Chondrocyte (in vitro differentiated cells): ENCODE measurements around the gene FERMT1. TPM values are rescaled to one million over a fixed set of nuclear protein-coding genes. Genes with fewer than 3 reads are reported as not detected.

Experiments
- DNase-seq: peaks from one replicate; pipeline ENCODE4 v3.0.0; 2021; ENCODE audit warnings: mixed read lengths, low spot score
- H3K27ac Mint-ChIP-seq: one replicate; pipeline ENCODE4 v1.8.0; 2021; ENCODE audit warnings: mild to moderate bottlenecking, moderate library complexity, mixed read lengths; ENCODE audit not compliant: unreplicated experiment
- H3K27me3 Mint-ChIP-seq: 2 replicates; pipeline ENCODE4 v1.8.0; 2021; ENCODE audit warnings: low read depth, mixed read lengths
- H3K36me3 Mint-ChIP-seq: 2 replicates; pipeline ENCODE4 v1.8.0; 2021; ENCODE audit warnings: low read depth, mixed read lengths
- H3K4me1 Mint-ChIP-seq: 2 replicates; pipeline ENCODE4 v1.8.0; 2021; ENCODE audit warnings: low read depth, mild to moderate bottlenecking, mixed read lengths
- H3K4me3 Mint-ChIP-seq: one replicate; pipeline ENCODE4 v1.8.0; 2021; ENCODE audit warnings: mild to moderate bottlenecking, moderate library complexity, mixed read lengths; ENCODE audit not compliant: unreplicated experiment
- H3K9me3 Mint-ChIP-seq: 2 replicates; pipeline ENCODE4 v1.8.0; 2021; ENCODE audit warnings: low read depth, mixed read lengths
- long read RNA-seq: library from polyadenylated mRNA; stranded (forward); transcript quantifications from one replicate; pipeline ENCODE4 v2.0.0, GENCODE V29; 2021
- total RNA-seq: library from RNA; stranded (reverse); gene quantifications from 3 replicates; pipeline ENCODE4 v1.2.1, GENCODE V29; 2021
- TF ChIP-seq, protein P1 (sequence below): fragments of 200-600 bp; sonication (generic); IDR thresholded peaks from 2 replicates; pipeline ENCODE4 v1.5.0; 2021; ENCODE audit warnings: antibody characterized with exemption, mild to moderate bottlenecking, moderate library complexity

The FERMT1 gene
- total RNA-seq = 0.51 to 2.1 TPM (median 0.52 TPM) in 3 replicates
- long read RNA-seq = 0 reads

DNA sequence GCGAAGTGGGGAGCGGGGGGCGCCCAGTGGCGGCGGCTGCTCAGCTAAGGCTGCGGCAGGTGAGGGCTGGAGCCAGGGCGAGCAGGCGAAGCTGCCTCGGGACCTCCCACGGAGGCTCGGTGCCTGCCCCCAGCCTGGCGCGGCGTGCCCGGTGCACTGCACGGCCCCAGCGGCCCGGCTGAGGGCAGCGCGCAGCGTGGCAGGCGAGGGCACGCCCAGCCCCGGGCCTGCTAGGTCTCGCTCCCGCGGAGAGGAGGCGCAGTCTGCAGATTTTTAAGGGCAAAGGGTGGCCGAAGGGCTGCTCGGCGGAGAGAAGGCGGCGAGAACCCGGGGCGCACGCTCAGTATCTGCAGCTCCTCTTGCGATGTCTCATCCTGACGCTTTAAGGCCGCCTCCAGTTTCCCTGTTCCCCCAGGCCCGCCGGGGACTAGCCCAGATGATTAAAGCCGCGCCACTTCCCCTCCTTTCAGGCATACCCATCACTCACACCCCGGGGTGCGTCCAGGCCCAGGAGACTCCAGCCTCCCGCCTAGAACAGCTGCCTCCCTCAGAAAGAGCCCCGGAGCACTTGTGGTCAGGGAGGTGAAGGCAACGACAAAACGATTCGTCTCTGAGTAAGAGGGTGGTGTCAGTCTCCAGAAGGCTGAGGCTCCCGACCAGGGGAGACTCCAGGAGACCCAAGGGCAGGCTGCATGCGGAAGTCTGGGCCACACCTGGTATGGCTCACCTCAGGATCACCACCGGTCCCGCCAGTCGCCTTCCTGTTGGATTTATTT is at the start of gene FERMT1:
TSS of gene FERMT1 (minus strand) at position 158 of the 776 bp plus-strand sequence. CDS start 3,476 bp downstream, outside the sequence.
- Mint-ChIP-seq H3K4me1 (peaks cover 13% of the 10 kb centered on the region), H3K27ac (no peak within 1 kb of the TSS), H3K9me3 (no peaks in the 10 kb centered on the region), H3K4me3 (peak within 1 kb of the TSS; percentile 73), H3K27me3 (peaks cover 25% of the 10 kb centered on the region), H3K36me3 (no peaks in the 10 kb centered on the region)
- TF ChIP-seq, protein P1, sequence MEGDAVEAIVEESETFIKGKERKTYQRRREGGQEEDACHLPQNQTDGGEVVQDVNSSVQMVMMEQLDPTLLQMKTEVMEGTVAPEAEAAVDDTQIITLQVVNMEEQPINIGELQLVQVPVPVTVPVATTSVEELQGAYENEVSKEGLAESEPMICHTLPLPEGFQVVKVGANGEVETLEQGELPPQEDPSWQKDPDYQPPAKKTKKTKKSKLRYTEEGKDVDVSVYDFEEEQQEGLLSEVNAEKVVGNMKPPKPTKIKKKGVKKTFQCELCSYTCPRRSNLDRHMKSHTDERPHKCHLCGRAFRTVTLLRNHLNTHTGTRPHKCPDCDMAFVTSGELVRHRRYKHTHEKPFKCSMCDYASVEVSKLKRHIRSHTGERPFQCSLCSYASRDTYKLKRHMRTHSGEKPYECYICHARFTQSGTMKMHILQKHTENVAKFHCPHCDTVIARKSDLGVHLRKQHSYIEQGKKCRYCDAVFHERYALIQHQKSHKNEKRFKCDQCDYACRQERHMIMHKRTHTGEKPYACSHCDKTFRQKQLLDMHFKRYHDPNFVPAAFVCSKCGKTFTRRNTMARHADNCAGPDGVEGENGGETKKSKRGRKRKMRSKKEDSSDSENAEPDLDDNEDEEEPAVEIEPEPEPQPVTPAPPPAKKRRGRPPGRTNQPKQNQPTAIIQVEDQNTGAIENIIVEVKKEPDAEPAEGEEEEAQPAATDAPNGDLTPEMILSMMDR = peak; percentile 56
- DNase-seq = no peak

GRCh38 chr20:6169251-6169650 is 46.4 kb upstream of the FERMT1 start:
- TF ChIP-seq, protein P1 = peak; percentile 42
- H3K36me3 Mint-ChIP-seq = peaks cover 2% of the 10 kb centered on the region
- no peak overlapping the region for H3K27ac Mint-ChIP-seq
- H3K4me3 Mint-ChIP-seq = no peak overlapping the region
- DNase-seq = no peak
- peaks cover 7% of the 10 kb centered on the region for H3K9me3 Mint-ChIP-seq
- H3K4me1 Mint-ChIP-seq = peaks cover 8% of the 10 kb centered on the region
- peaks cover 20% of the 10 kb centered on the region for H3K27me3 Mint-ChIP-seq

DNA sequence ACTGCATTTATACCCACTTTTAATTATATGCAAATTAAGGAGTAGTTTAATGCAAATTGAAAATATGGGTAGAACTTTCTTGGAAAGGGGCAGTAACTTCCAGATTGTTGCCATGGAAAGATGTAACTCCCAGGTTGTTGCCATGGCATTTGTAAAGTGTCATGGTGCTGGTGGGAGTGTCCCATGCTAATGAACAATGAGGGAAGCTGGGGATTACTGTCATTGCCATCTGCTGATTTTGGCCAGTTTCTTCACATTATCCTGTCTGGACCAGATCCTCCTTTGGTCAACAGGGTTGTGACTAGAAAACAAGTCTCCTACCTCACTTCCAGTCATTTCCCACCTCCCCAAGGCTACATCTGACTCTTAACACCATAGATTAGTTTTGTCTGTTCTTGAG is 45.4 kb upstream of the FERMT1 start:
- no peak for DNase-seq
- H3K4me1 Mint-ChIP-seq = peaks cover 8% of the 10 kb centered on the region
- TF ChIP-seq, protein P1 = no peak
- no peak overlapping the region for H3K27ac Mint-ChIP-seq
- no peak overlapping the region for H3K4me3 Mint-ChIP-seq
- H3K36me3 Mint-ChIP-seq = peaks cover 2% of the 10 kb centered on the region
- peaks cover 20% of the 10 kb centered on the region for H3K27me3 Mint-ChIP-seq
- H3K9me3 Mint-ChIP-seq = peaks cover 7% of the 10 kb centered on the region

GRCh38 chr20:6165346-6165745 is 42.5 kb upstream of the FERMT1 start:
- Mint-ChIP-seq H3K9me3 (no peaks in the 10 kb centered on the region), H3K36me3 (peaks cover 1% of the 10 kb centered on the region), H3K4me3 (no peak overlapping the region), H3K4me1 (peaks cover 23% of the 10 kb centered on the region), H3K27me3 (peaks cover 23% of the 10 kb centered on the region), H3K27ac (no peak overlapping the region)
- TF ChIP-seq, protein P1 = no peak
- DNase-seq = no peak

GRCh38 chr20:6164421-6165341 is 41.9 kb upstream of the FERMT1 start:
- no peaks in the 10 kb centered on the region for H3K9me3 Mint-ChIP-seq
- peaks cover 25% of the 10 kb centered on the region for H3K27me3 Mint-ChIP-seq
- no peak overlapping the region for H3K4me3 Mint-ChIP-seq
- H3K4me1 Mint-ChIP-seq = peaks cover 23% of the 10 kb centered on the region
- peaks cover 3% of the 10 kb centered on the region for H3K36me3 Mint-ChIP-seq
- H3K27ac Mint-ChIP-seq = no peak overlapping the region
- TF ChIP-seq, protein P1 = no peak
- no peak for DNase-seq
